ENCODE data around the gene ARMC3. TPM values are rescaled to one million over a fixed set of nuclear protein-coding genes. Genes with fewer than 3 reads are reported as not detected.

Gene ARMC3
- polyA plus RNA-seq, 1 donor from 2014 or later = 0.22 TPM

Small RNA genes lying within 50 kb of the gene (small RNA-seq; reads per million reads assigned to genes)
- 0 to 0.53 (median 0.42) reads per million in 3 experiments for gene RNA5SP304

Other genes with a start within 250 kb of the ARMC3 start
- 11.8 and 12.6 TPM in 2 replicates for gene PIP4K2A, start 213.5 kb upstream of the ARMC3 start, polyA plus RNA-seq
- 12.5 and 15.3 TPM in 2 replicates for gene MSRB2, start 167.5 kb downstream of the ARMC3 start, polyA plus RNA-seq